IMR-90 (cell line): Measurements from ENCODE around the gene TDRD5. TPM values are rescaled to one million over a fixed set of nuclear protein-coding genes. Genes with fewer than 3 reads are reported as not detected.

Experiments used
- ATAC-seq: fragments of 200-7000 bp; cut with Tn5 transposase; 2 replicates; pipeline ENCODE4 v1.9.1; 2020; ENCODE audit warnings: low read depth, mild to moderate bottlenecking, moderate library complexity
- BruUV-seq: library from RNA; stranded (reverse); fragments of 400-500 nt; replicated peaks from 2 replicates; lab custom pipeline; 2021; lab: Mats Ljungman, UMichigan
- CTCF ChIA-PET: fragments of 300-600 bp; formaldehyde crosslinking; extraction: SDS; loops from one replicate; lab custom pipeline; 2021; ENCODE audit warnings: antibody characterized with exemption; lab: Yijun Ruan, JAX
- POLR2A ChIA-PET: fragments of 300-600 bp; sonication (Branson Sonifier 250); formaldehyde crosslinking; loops from one replicate; lab custom pipeline; 2022; ENCODE audit warnings: antibody characterized with exemption; ENCODE audit not compliant: unreplicated experiment; lab: Charles Lee
- DNase-seq: peaks from one replicate; pipeline ENCODE4 v3.0.0; 2013
- H2AFZ ChIP-seq: replicated peaks from 2 replicates; pipeline ENCODE3; 2013; ENCODE audit warnings: low read length, mild to moderate bottlenecking; ENCODE audit not compliant: poor library complexity
- H2AK5ac ChIP-seq: 2 replicates; pipeline ENCODE4 v1.6.1; 2013; ENCODE audit warnings: low read depth, low read length, inconsistent platforms
- H2AK9ac ChIP-seq: replicated peaks from 2 replicates; pipeline ENCODE3; 2013; ENCODE audit warnings: mild to moderate bottlenecking, low read depth, low read length, moderate library complexity; ENCODE audit not compliant: poor library complexity
- H2BK120ac ChIP-seq: 2 replicates; pipeline ENCODE4 v1.6.1; 2013; ENCODE audit warnings: low read depth, low read length, inconsistent platforms
- H2BK15ac ChIP-seq: 3 replicates; pipeline ENCODE4 v1.6.1; 2013; ENCODE audit warnings: low read depth, low read length, inconsistent platforms
- H2BK20ac ChIP-seq: 2 replicates; pipeline ENCODE4 v1.6.1; 2013; ENCODE audit warnings: low read depth, mild to moderate bottlenecking, inconsistent platforms, low read length, moderate library complexity
- H2BK5ac ChIP-seq: 2 replicates; pipeline ENCODE4 v1.6.1; 2013; ENCODE audit warnings: mild to moderate bottlenecking, low read depth, low read length, inconsistent platforms; ENCODE audit not compliant: poor library complexity, severe bottlenecking
- H3K14ac ChIP-seq: replicated peaks from 2 replicates; pipeline ENCODE4 v1.6.1; 2013; ENCODE audit warnings: low read depth, low read length, inconsistent platforms
- H3K18ac ChIP-seq: 2 replicates; pipeline ENCODE4 v1.6.1; 2013; ENCODE audit warnings: low read depth, low read length, control low read depth
- H3K23ac ChIP-seq: 2 replicates; pipeline ENCODE4 v1.6.1; 2013; ENCODE audit warnings: low read depth, low read length, inconsistent platforms
- H3K27ac ChIP-seq: 2 replicates; pipeline ENCODE4 v1.5.1; 2013; ENCODE audit warnings: mild to moderate bottlenecking, control low read depth, low read length; ENCODE audit not compliant: insufficient read depth
- H3K27me3 ChIP-seq: 2 replicates; pipeline ENCODE4 v1.6.1; 2013; ENCODE audit warnings: low read length; ENCODE audit not compliant: control insufficient read depth, insufficient read depth
- H3K36me3 ChIP-seq: 2 replicates; pipeline ENCODE4 v1.6.1; 2013; ENCODE audit warnings: low read length, mixed read lengths; ENCODE audit not compliant: control insufficient read depth, insufficient read depth
- H3K4ac ChIP-seq: 2 replicates; pipeline ENCODE4 v1.6.1; 2013; ENCODE audit warnings: low read depth, low read length, inconsistent platforms
- H3K4me1 ChIP-seq: 2 replicates; pipeline ENCODE4 v1.6.1; 2013; ENCODE audit warnings: low read length, mixed read lengths; ENCODE audit not compliant: control insufficient read depth, insufficient read depth
- H3K4me2 ChIP-seq: 2 replicates; pipeline ENCODE4 v1.6.1; 2013; ENCODE audit warnings: low read depth, mild to moderate bottlenecking, control low read depth, low read length, moderate library complexity
- H3K4me3 ChIP-seq: 2 replicates; pipeline ENCODE4 v1.5.1; 2013; ENCODE audit warnings: low read depth, mild to moderate bottlenecking, control low read depth, low read length, moderate library complexity; ENCODE audit not compliant: insufficient read depth
- H3K56ac ChIP-seq: 2 replicates; pipeline ENCODE4 v1.6.1; 2013; ENCODE audit warnings: low read length, inconsistent platforms; ENCODE audit not compliant: insufficient read depth; ENCODE audit errors: extremely low read depth
- H3K79me1 ChIP-seq, 2 experiments: 2 replicates each; pipeline ENCODE4 v1.6.1; 2013; ENCODE audit warnings: low read length in 2 of 2, inconsistent platforms in 1 of 2, low read depth in 1 of 2
- H3K9ac ChIP-seq: 2 replicates; pipeline ENCODE4 v1.6.1; 2013; ENCODE audit warnings: low read depth, low read length, control low read depth
- H3K9me1 ChIP-seq: 2 replicates; pipeline ENCODE4 v1.6.1; 2013; ENCODE audit warnings: low read length, inconsistent platforms; ENCODE audit not compliant: insufficient read depth
- H3K9me3 ChIP-seq: 2 replicates; pipeline ENCODE4 v1.6.1; 2013; ENCODE audit warnings: low read length; ENCODE audit not compliant: control insufficient read depth, insufficient read depth
- H4K20me1 ChIP-seq: 2 replicates; pipeline ENCODE4 v1.6.1; 2013; ENCODE audit warnings: low read length, inconsistent platforms; ENCODE audit not compliant: insufficient read depth
- H4K5ac ChIP-seq: 2 replicates; pipeline ENCODE4 v1.6.1; 2013; ENCODE audit warnings: mild to moderate bottlenecking, low read depth, low read length, control low read depth
- H4K8ac ChIP-seq, 2 experiments: 2 replicates each; pipeline ENCODE4 v1.6.1; 2013; ENCODE audit warnings: low read depth in 2 of 2, low read length in 2 of 2, control low read depth in 1 of 2, inconsistent platforms in 1 of 2
- H4K91ac ChIP-seq: 2 replicates; pipeline ENCODE4 v1.6.1; 2013; ENCODE audit warnings: low read depth, low read length, inconsistent platforms; ENCODE audit not compliant: insufficient read depth
- BHLHE40 ChIP-seq: fragments of 150-350 bp; IDR thresholded peaks from 2 replicates; pipeline ENCODE4 v1.6.1; 2016; ENCODE audit warnings: mild to moderate bottlenecking, low read depth, low read length
- CEBPB ChIP-seq: IDR thresholded peaks from 2 replicates; pipeline ENCODE4 v1.6.1; 2012; ENCODE audit warnings: low read depth, low read length, improper control_type of control experiment
- CHD1 ChIP-seq: IDR thresholded peaks from 2 replicates; pipeline ENCODE4 v1.6.1; 2012; ENCODE audit warnings: low read depth, low read length, improper control_type of control experiment
- CTCF ChIP-seq: conservative IDR thresholded peaks from 2 replicates; pipeline ENCODE4 v1.5.1; 2012; ENCODE audit warnings: mild to moderate bottlenecking, low read depth, low read length, improper control_type of control experiment
- ELK1 ChIP-seq: fragments of 150-350 bp; IDR thresholded peaks from 2 replicates; pipeline ENCODE4 v1.6.1; 2016; ENCODE audit warnings: low read depth, mild to moderate bottlenecking, low read length, moderate library complexity, borderline replicate concordance
- FOS ChIP-seq: fragments of 150-350 bp; IDR thresholded peaks from 2 replicates; pipeline ENCODE4 v1.6.1; 2016; ENCODE audit warnings: low read depth, low read length
- MAFK ChIP-seq: IDR thresholded peaks from 2 replicates; pipeline ENCODE4 v1.6.1; 2012; ENCODE audit warnings: low read depth, low read length, improper control_type of control experiment
- MXI1 ChIP-seq: IDR thresholded peaks from 2 replicates; pipeline ENCODE4 v1.6.1; 2012; ENCODE audit warnings: low read depth, mild to moderate bottlenecking, low read length, moderate library complexity, borderline replicate concordance
- NFE2L2 ChIP-seq: fragments of 150-350 bp; IDR thresholded peaks from 2 replicates; pipeline ENCODE4 v1.6.1; 2016; ENCODE audit warnings: low read depth, mild to moderate bottlenecking, low read length
- RAD21 ChIP-seq: IDR thresholded peaks from 2 replicates; pipeline ENCODE4 v1.6.1; 2012; ENCODE audit warnings: low read length, improper control_type of control experiment
- RCOR1 ChIP-seq: IDR thresholded peaks from 2 replicates; pipeline ENCODE4 v1.6.1; 2012; ENCODE audit warnings: mild to moderate bottlenecking, low read length, improper control_type of control experiment; ENCODE audit not compliant: insufficient replicate concordance
- RFX5 ChIP-seq: IDR thresholded peaks from 2 replicates; pipeline ENCODE4 v1.8.0; 2012; ENCODE audit warnings: low read depth, mild to moderate bottlenecking, low read length, moderate library complexity
- SMC3 ChIP-seq: fragments of 150-350 bp; IDR thresholded peaks from 2 replicates; pipeline ENCODE4 v1.6.1; 2016; ENCODE audit warnings: low read depth, mild to moderate bottlenecking, antibody characterized with exemption, low read length, moderate library complexity
- USF2 ChIP-seq: fragments of 150-350 bp; IDR thresholded peaks from 2 replicates; pipeline ENCODE4 v1.6.1; 2017; ENCODE audit warnings: mild to moderate bottlenecking, antibody characterized with exemption, low read length, low read depth
- WGBS, 2 experiments: methylation state at CpG; one replicate each; pipeline versions ENCODE4 v1.1.5 to v1.1.7; 2013; ENCODE audit warnings: missing lambda C conversion rate in 2 of 2; ENCODE audit not compliant: insufficient read length in 1 of 2; ENCODE audit errors: extremely low coverage in 2 of 2; 5-methylcytosine and 5-hydroxymethylcytosine counted together
- dilution Hi-C: fragments of 300-500 bp; cut with HindIII; formaldehyde crosslinking; loops from one replicate; pipeline ENCODE4 v1.14.3; 2018; ENCODE audit warnings: low sequenced_read_pairs; ENCODE audit not compliant: unreplicated experiment
- in situ Hi-C: fragments of 300-500 bp; cut with MboI; formaldehyde crosslinking; loops from 3 replicates; pipeline ENCODE4 v1.14.3; 2019; ENCODE audit warnings: low sequenced_read_pairs, inconsistent platforms, mixed read lengths
- intact Hi-C: fragments of 100-400 bp; cut with micrococcal nuclease; formaldehyde crosslinking; loops from 2 replicates; pipeline ENCODE4 v1.10.0; 2022
- polyA plus RNA-seq, 3 experiments: library from polyadenylated mRNA; depleted of rRNA; stranded (reverse); fragments of >200 nt; gene quantifications; 2 replicates each; pipeline ENCODE4 v1.2.3, GENCODE V29; 2012; ENCODE audit warnings: low replicate concordance in 1 of 3
- total RNA-seq: library from RNA; depleted of rRNA; stranded (reverse); fragments of >200 nt; gene quantifications from 2 replicates; pipeline ENCODE4 v1.2.3, GENCODE V29; 2012

Gene TDRD5
- total and polyA plus RNA-seq, 2 of the 4 experiments (the other 2 are of a cell fraction) = not detected

DNA sequence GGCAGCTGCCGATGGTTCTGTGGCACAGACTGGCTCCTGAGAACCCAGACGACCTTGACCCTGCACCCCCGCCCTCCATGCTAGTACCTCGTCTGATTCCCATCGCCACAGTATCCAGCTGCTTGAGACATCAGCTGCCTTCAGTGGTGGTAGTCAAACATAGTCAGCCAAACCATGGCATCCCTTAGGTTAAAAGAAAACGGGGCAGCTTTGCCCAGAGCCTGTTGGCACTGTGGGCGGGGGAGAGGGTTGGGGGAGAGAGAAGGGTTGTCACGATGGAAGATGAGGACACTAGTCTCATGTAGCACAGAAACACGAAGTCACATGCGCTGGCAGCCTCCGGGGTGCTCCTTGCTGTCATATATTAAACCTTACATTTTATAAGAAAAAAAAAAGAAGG is 961 bp upstream of the TDRD5 start:
- intact Hi-C loops (no loop called here), in situ Hi-C loops (loop anchor here (25.0 kb wide), 1 partner anchor 328 kb away; no protein-coding TSS in a partner anchor), dilution Hi-C loops (no loop called here)
- no CpG with 5 or more reads among the region's 11 CpGs for WGBS, 2 experiments
- no peak overlapping the region for H2BK120ac ChIP-seq
- no peak overlapping the region for H3K14ac ChIP-seq
- no peak overlapping the region for H4K8ac ChIP-seq
- no peaks in the 10 kb centered on the region for H3K36me3 ChIP-seq
- H4K5ac ChIP-seq = no peak overlapping the region
- TF ChIP-seq MXI1 (no peak), ELK1 (no peak), RCOR1 (no peak), SMC3 (no peak), FOS (no peak), CHD1 (no peak), CEBPB (no peak), USF2 (no peak), MAFK (no peak), RFX5 (no peak), RAD21 (no peak), BHLHE40 (no peak), NFE2L2 (no peak), CTCF (no peak)
- H3K23ac ChIP-seq = no peak overlapping the region
- no peak overlapping the region for H2BK5ac ChIP-seq
- DNase-seq (no peak), ATAC-seq (no peak)
- no peak overlapping the region for H2BK20ac ChIP-seq
- H2AK5ac ChIP-seq = no peak overlapping the region
- BruUV-seq = no TSS peak
- no peak overlapping the region for H3K27ac ChIP-seq
- H3K18ac ChIP-seq = no peak overlapping the region
- peaks cover 2% of the 10 kb centered on the region; the same call in 1 of the 2 replicates for H3K9me3 ChIP-seq
- H3K4me2 ChIP-seq = no peak overlapping the region
- no peak overlapping the region for H3K9ac ChIP-seq
- no peak overlapping the region for H4K91ac ChIP-seq
- no peak overlapping the region for H2AFZ ChIP-seq
- H2AK9ac ChIP-seq = no peak overlapping the region
- no peak overlapping the region for H2BK15ac ChIP-seq
- H3K4me1 ChIP-seq = no peaks in the 10 kb centered on the region
- H3K27me3 ChIP-seq = peaks cover 33% of the 10 kb centered on the region
- H3K56ac ChIP-seq = no peak overlapping the region
- no peaks in the 10 kb centered on the region for H4K20me1 ChIP-seq
- no peaks in the 10 kb centered on the region for H3K79me1 ChIP-seq
- H3K9me1 ChIP-seq = no peaks in the 10 kb centered on the region
- H3K4ac ChIP-seq = no peak overlapping the region
- ChIA-PET CTCF (no interaction called here), POLR2A (no interaction called here)
- no peak overlapping the region for H3K4me3 ChIP-seq
